HG03108 (cell line): Measurements from ENCODE around the gene PANK3.

Experiments used
- ATAC-seq: cut with Tn5 transposase; IDR thresholded peaks from one replicate; pipeline ENCODE4 v1.9.1; 2021; ENCODE audit warnings: moderate library complexity; ENCODE audit not compliant: unreplicated experiment

Gene PANK3

GRCh38 chr5:168578538-168579487 is at the start of gene PANK3:
Gene PANK3, minus strand, starts transcription at chr5:168579368. Its CDS starts 85 bp downstream, at chr5:168579283.
- ATAC-seq = peak; percentile 44

- ATAC-seq = no peak
Measured at GRCh38 chr5:168624850-168625364, 45.7 kb upstream of the PANK3 start.

GRCh38 chr5:168620807-168621206 is 41.6 kb upstream of the PANK3 start:
- no peak for ATAC-seq

- no peak for ATAC-seq
Measured at GRCh38 chr5:168614661-168615060, 35.5 kb upstream of the PANK3 start.

- ATAC-seq = no peak
Measured at GRCh38 chr5:168613996-168614395, 34.8 kb upstream of the PANK3 start.

GRCh38 chr5:168613396-168613795 is 34.2 kb upstream of the PANK3 start:
- no peak for ATAC-seq

GRCh38 chr5:168612996-168613395 is 33.8 kb upstream of the PANK3 start:
- ATAC-seq = no peak

GRCh38 chr5:168612123-168612522 is 33.0 kb upstream of the PANK3 start:
- no peak for ATAC-seq

GRCh38 chr5:168611165-168611564 is 32.0 kb upstream of the PANK3 start:
- ATAC-seq = no peak

- no peak for ATAC-seq
Measured at GRCh38 chr5:168609806-168610482, 30.8 kb upstream of the PANK3 start.

GRCh38 chr5:168608821-168609220 is 29.7 kb upstream of the PANK3 start:
- ATAC-seq = no peak

GRCh38 chr5:168608386-168608785 is 29.2 kb upstream of the PANK3 start:
- no peak for ATAC-seq

GRCh38 chr5:168607946-168608345 is 28.8 kb upstream of the PANK3 start:
- ATAC-seq = no peak

GRCh38 chr5:168606562-168606961 is 27.4 kb upstream of the PANK3 start:
- ATAC-seq = no peak

GRCh38 chr5:168604436-168604835 is 25.3 kb upstream of the PANK3 start:
- no peak for ATAC-seq

- no peak for ATAC-seq
Measured at GRCh38 chr5:168603746-168604145, 24.6 kb upstream of the PANK3 start.

GRCh38 chr5:168602517-168602916 is 23.3 kb upstream of the PANK3 start:
- no peak for ATAC-seq

GRCh38 chr5:168601972-168602371 is 22.8 kb upstream of the PANK3 start:
- no peak for ATAC-seq

GRCh38 chr5:168600409-168600808 is 21.2 kb upstream of the PANK3 start:
- ATAC-seq = no peak

GRCh38 chr5:168599826-168600225 is 20.7 kb upstream of the PANK3 start:
- ATAC-seq = no peak

- no peak for ATAC-seq
Measured at GRCh38 chr5:168598639-168599038, 19.5 kb upstream of the PANK3 start.

GRCh38 chr5:168596927-168597326 is 17.8 kb upstream of the PANK3 start:
- no peak for ATAC-seq
